Measurements from ENCODE around the gene PPM1N. TPM values are rescaled to one million over a fixed set of nuclear protein-coding genes. Genes with fewer than 3 reads are reported as not detected.
"Not testable (repeated sequence)": the region's sequence is repeated elsewhere in the genome, so short reads cannot be mapped to it uniquely, and the experiment has no call there.

Gene PPM1N
- total RNA-seq, 8 experiments from 2014 or later: 0.64 to 4.6 (median 1.2) TPM

GRCh38 chr19:45508417-45508860 is 10.2 kb downstream of the PPM1N start:
- H3K4me3 ChIP-seq: peak overlapping the region; percentile 69 to 95 (median 84)
- peaks cover 6 to 12% of the 10 kb centered on the region in 2 donors for H3K4me1 ChIP-seq (replicated peaks in 1 of 2)
- in situ Hi-C loops (cut with MboI; ENCODE audit: low pct_unique_long_range_greater_than_20kb in 2 of 9, low sequenced_read_pairs in 9 of 9, unreplicated experiment in 9 of 9): loop anchor here in 1 of 9 experiments (25.0 kb wide), 1 partner anchor 179 kb away; the partner anchor contains the start of genes QPCTL and SNRPD2
- H3K27ac ChIP-seq: peak overlapping the region in 1 of 2 donors; percentile 11
- 0% methylated on average over 2 of the region's 26 CpGs; no CpG with 5 or more reads in 9 of the 10 experiments for WGBS, 10 experiments
- peak in 7 of 8 experiments; percentile 2 to 27 (median 11) for ATAC-seq (replicated peaks in 6 of 8)

GRCh38 chr19:45508861-45509691 is 10.8 kb downstream of the PPM1N start:
- in situ Hi-C loops (cut with MboI; ENCODE audit: low pct_unique_long_range_greater_than_20kb in 2 of 9, low sequenced_read_pairs in 9 of 9, unreplicated experiment in 9 of 9): loop anchor here in 1 of 9 experiments (25.0 kb wide), 1 partner anchor 178 kb away; the partner anchor contains the start of genes QPCTL and SNRPD2
- peaks cover 6 to 12% of the 10 kb centered on the region in 2 donors for H3K4me1 ChIP-seq (replicated peaks in 1 of 2)
- ATAC-seq (replicated peaks in 6 of 8): peak in 7 of 8 experiments; percentile 2 to 13 (median 4)
- 0 to 40% methylated on average over 1 of the region's 28 CpGs; no CpG with 5 or more reads in 8 of the 10 experiments for WGBS, 10 experiments
- H3K4me3 ChIP-seq: peak overlapping the region; percentile 69 to 95 (median 84)
- peak overlapping the region in 1 of 2 donors; percentile 11 for H3K27ac ChIP-seq

- Histone ChIP-seq H3K27ac (peak overlapping the region in 1 of 2 donors; percentile 11), H3K4me3 (peak overlapping the region in 4 of 5 donors; percentile 69 to 84 (median 82))
- in situ Hi-C loops (cut with MboI; ENCODE audit: low pct_unique_long_range_greater_than_20kb in 2 of 9, low sequenced_read_pairs in 9 of 9, unreplicated experiment in 9 of 9): loop anchor here in 1 of 9 experiments (25.0 kb wide), 1 partner anchor 178 kb away; the partner anchor contains the start of genes QPCTL and SNRPD2
Observed at GRCh38 chr19:45509692-45510015, 11.4 kb downstream of the PPM1N start.

GRCh38 chr19:45510352-45510751 is 12.1 kb downstream of the PPM1N start:
- peaks cover 6 to 12% of the 10 kb centered on the region in 2 donors for H3K4me1 ChIP-seq (replicated peaks in 1 of 2)
- in situ Hi-C loops (cut with MboI; ENCODE audit: low pct_unique_long_range_greater_than_20kb in 2 of 9, low sequenced_read_pairs in 9 of 9, unreplicated experiment in 9 of 9): loop anchor here in 1 of 9 experiments (25.0 kb wide), 1 partner anchor 177 kb away; the partner anchor contains the start of genes QPCTL and SNRPD2
- ATAC-seq (replicated peaks in 6 of 8); H3K4me3 ChIP-seq; H3K27ac ChIP-seq: not testable (repeated sequence)
- 81 to 95% (median 90%) methylated on average over 3 to 7 of the region's 11 CpGs; no CpG with 5 or more reads in 5 of the 10 experiments for WGBS, 10 experiments

More at GRCh38 chr19:45509692-45510015, 11.4 kb downstream of the PPM1N start:
- H3K4me1 ChIP-seq (replicated peaks in 1 of 2): peaks cover 6 to 12% of the 10 kb centered on the region in 2 donors
- WGBS, 10 experiments: 0 to 36% (median 18%) methylated on average over 1 to 2 of the region's 3 CpGs; no CpG with 5 or more reads in 4 of the 10 experiments
- ATAC-seq (replicated peaks in 6 of 8): no peak

GRCh38 chr19:45511074-45511473 is 12.8 kb downstream of the PPM1N start:
- ATAC-seq (replicated peaks in 6 of 8): no peak
- Histone ChIP-seq H3K4me1 (replicated peaks in 1 of 2) (peaks cover 6 to 12% of the 10 kb centered on the region in 2 donors), H3K27ac (no peak overlapping the region), H3K4me3 (no peak overlapping the region)
- 70 to 100% (median 93%) methylated on average over 1 to 4 of the region's 5 CpGs; no CpG with 5 or more reads in 1 of the 10 experiments for WGBS, 10 experiments
- in situ Hi-C loops (cut with MboI; ENCODE audit: low pct_unique_long_range_greater_than_20kb in 2 of 9, low sequenced_read_pairs in 9 of 9, unreplicated experiment in 9 of 9): loop anchor here in 1 of 9 experiments (25.0 kb wide), 1 partner anchor 176 kb away; the partner anchor contains the start of genes QPCTL and SNRPD2

- in situ Hi-C loops (cut with MboI; ENCODE audit: low pct_unique_long_range_greater_than_20kb in 2 of 9, low sequenced_read_pairs in 9 of 9, unreplicated experiment in 9 of 9): loop anchor here in 1 of 9 experiments (25.0 kb wide), 1 partner anchor 174 kb away; the partner anchor contains the start of genes QPCTL and SNRPD2
- no peak overlapping the region for H3K27ac ChIP-seq
Observed at GRCh38 chr19:45512881-45513483, 14.7 kb downstream of the PPM1N start.

GRCh38 chr19:45514376-45515051 is 16.3 kb downstream of the PPM1N start:
- WGBS, 10 experiments: 80 to 100% (median 82%) methylated on average over 1 to 5 of the region's 13 CpGs; no CpG with 5 or more reads in 6 of the 10 experiments
- Histone ChIP-seq H3K4me1 (replicated peaks in 1 of 2) (peaks cover 1 to 2% of the 10 kb centered on the region in 2 donors), H3K4me3 (no peak overlapping the region), H3K27ac (no peak overlapping the region)
- in situ Hi-C loops (cut with MboI; ENCODE audit: low pct_unique_long_range_greater_than_20kb in 2 of 9, low sequenced_read_pairs in 9 of 9, unreplicated experiment in 9 of 9): loop anchor here in 1 of 9 experiments (25.0 kb wide), 1 partner anchor 173 kb away; the partner anchor contains the start of genes QPCTL and SNRPD2
- peak in 4 of 8 experiments; percentile 15 to 80 (median 58) for ATAC-seq (replicated peaks in 6 of 8)

More at GRCh38 chr19:45512881-45513483, 14.7 kb downstream of the PPM1N start:
- WGBS, 10 experiments: 60 to 100% (median 88%) methylated on average over 1 to 6 of the region's 6 CpGs; no CpG with 5 or more reads in 1 of the 10 experiments
- peaks cover 6 to 12% of the 10 kb centered on the region in 2 donors for H3K4me1 ChIP-seq (replicated peaks in 1 of 2)
- ATAC-seq (replicated peaks in 6 of 8): no peak
- no peak overlapping the region for H3K4me3 ChIP-seq

GRCh38 chr19:45515081-45515624 is 16.9 kb downstream of the PPM1N start:
- Histone ChIP-seq H3K4me1 (replicated peaks in 1 of 2) (no peaks in the 10 kb centered on the region), H3K27ac (no peak overlapping the region), H3K4me3 (no peak overlapping the region)
- in situ Hi-C loops (cut with MboI; ENCODE audit: low pct_unique_long_range_greater_than_20kb in 2 of 9, low sequenced_read_pairs in 9 of 9, unreplicated experiment in 9 of 9): loop anchor here in 1 of 9 experiments (25.0 kb wide), 1 partner anchor 172 kb away; the partner anchor contains the start of genes QPCTL and SNRPD2
- WGBS, 10 experiments: 90 to 100% (median 100%) methylated on average over 1 to 5 of the region's 10 CpGs; no CpG with 5 or more reads in 5 of the 10 experiments
- peak in 1 of 8 experiments; percentile 8 for ATAC-seq (replicated peaks in 6 of 8)

GRCh38 chr19:45515807-45516401 is 17.7 kb downstream of the PPM1N start:
- peak in 6 of 8 experiments; percentile 15 to 63 (median 25) for ATAC-seq (replicated peaks in 6 of 8)
- no peaks in the 10 kb centered on the region for H3K4me1 ChIP-seq (replicated peaks in 1 of 2)
- no peak overlapping the region for H3K27ac ChIP-seq
- in situ Hi-C loops (cut with MboI; ENCODE audit: low pct_unique_long_range_greater_than_20kb in 2 of 9, low sequenced_read_pairs in 9 of 9, unreplicated experiment in 9 of 9): loop anchor here in 1 of 9 experiments (25.0 kb wide), 1 partner anchor 171 kb away; the partner anchor contains the start of genes QPCTL and SNRPD2
- H3K4me3 ChIP-seq: no peak overlapping the region
- WGBS, 10 experiments: 90 to 100% methylated on average over 1 to 2 of the region's 9 CpGs; no CpG with 5 or more reads in 8 of the 10 experiments

- in situ Hi-C loops (cut with MboI; ENCODE audit: low pct_unique_long_range_greater_than_20kb in 2 of 9, low sequenced_read_pairs in 9 of 9, unreplicated experiment in 9 of 9): loop anchor here in 1 of 9 experiments (25.0 kb wide), 1 partner anchor 170 kb away; the partner anchor contains the start of genes QPCTL and SNRPD2
Observed at GRCh38 chr19:45517238-45517637, 19.0 kb downstream of the PPM1N start.

More at GRCh38 chr19:45517238-45517637, 19.0 kb downstream of the PPM1N start:
- H3K4me1 ChIP-seq (replicated peaks in 1 of 2): no peaks in the 10 kb centered on the region
- H3K4me3 ChIP-seq: no peak overlapping the region
- no peak overlapping the region for H3K27ac ChIP-seq
- no peak for ATAC-seq (replicated peaks in 6 of 8)
- 63 to 79% (median 79%) methylated on average over 4 of the region's 7 CpGs; no CpG with 5 or more reads in 7 of the 10 experiments for WGBS, 10 experiments
